OCI-LY3 (cell line): ENCODE results near the gene NOC2L.

ENCODE experiments used
- CTCF ChIP-seq: fragments of 200-600, 300-600 bp; sonication (generic); IDR thresholded peaks from 2 replicates; pipeline ENCODE4 v1.5.1; 2014; ENCODE audit warnings: antibody characterized with exemption, low read length, low read depth
- EZH2phosphoT487 ChIP-seq: fragments of 200-600 bp; shearing (Covaris generic); IDR thresholded peaks from 2 replicates; pipeline ENCODE4 v1.6.1; 2018; ENCODE audit warnings: antibody characterized with exemption, mixed run types, low read depth

- TF ChIP-seq CTCF (no peak), EZH2phosphoT487 (no peak)
Measured at GRCh38 chr1:925561-926421, 33.3 kb downstream of the NOC2L start.
